GM23338 (cell line): ENCODE results near the gene SLC25A25. TPM values are rescaled to one million over a fixed set of nuclear protein-coding genes. Genes with fewer than 3 reads are reported as not detected.

Source experiments
- ATAC-seq: fragments of 200-7000 bp; cut with Tn5 transposase; 3 replicates; pipeline ENCODE4 v1.9.1; 2020
- DNase-seq: peaks from one replicate; pipeline ENCODE4 v3.0.0-alpha.2; 2015; ENCODE audit warnings: low spot score
- H2AFZ ChIP-seq: fragments of 200-600 bp; sonication (generic); 2 replicates; pipeline ENCODE4 v1.8.0; 2016; ENCODE audit warnings: antibody characterized with exemption, mild to moderate bottlenecking, moderate library complexity
- H3F3A ChIP-seq: fragments of 200-600 bp; sonication (generic); replicated peaks from 2 replicates; pipeline ENCODE4 v1.8.0; 2017; ENCODE audit warnings: antibody characterized with exemption, mixed run types, low read depth
- H3K27ac ChIP-seq: fragments of 200-600 bp; sonication (generic); 2 replicates; pipeline ENCODE4 v1.6.1; 2016; ENCODE audit warnings: low read depth
- H3K27me3 ChIP-seq: fragments of 200-600 bp; sonication (generic); 2 replicates; pipeline ENCODE4 v1.8.0; 2016; ENCODE audit warnings: mild to moderate bottlenecking, mixed run types, moderate library complexity; ENCODE audit not compliant: insufficient read depth
- H3K36me3 ChIP-seq: fragments of 200-600 bp; sonication (generic); 2 replicates; pipeline ENCODE4 v1.8.0; 2016; ENCODE audit warnings: mild to moderate bottlenecking; ENCODE audit not compliant: insufficient read depth
- H3K4me1 ChIP-seq: fragments of 200-600 bp; sonication (generic); 2 replicates; pipeline ENCODE4 v1.8.0; 2016; ENCODE audit warnings: mild to moderate bottlenecking, moderate library complexity; ENCODE audit not compliant: insufficient read depth
- H3K4me2 ChIP-seq: fragments of 200-600 bp; sonication (generic); 2 replicates; pipeline ENCODE4 v1.7.1; 2017; ENCODE audit warnings: mixed run types
- H3K4me3 ChIP-seq: fragments of 200-600 bp; sonication (generic); 2 replicates; pipeline ENCODE4 v1.6.1; 2016; ENCODE audit warnings: mixed run types
- H3K79me2 ChIP-seq: fragments of 200-600 bp; sonication (generic); replicated peaks from 2 replicates; pipeline ENCODE4 v1.8.0; 2017; ENCODE audit warnings: mild to moderate bottlenecking; ENCODE audit not compliant: insufficient read depth
- H3K9me2 ChIP-seq: fragments of 200-600 bp; sonication (generic); 2 replicates; pipeline ENCODE4 v1.8.0; 2017; ENCODE audit not compliant: insufficient read depth
- H4K20me1 ChIP-seq: fragments of 200-600 bp; sonication (generic); replicated peaks from 2 replicates; pipeline ENCODE4 v1.8.0; 2017; ENCODE audit warnings: mild to moderate bottlenecking; ENCODE audit not compliant: insufficient read depth
- H3K27ac Mint-ChIP-seq: 2 replicates; pipeline ENCODE4 v1.8.0; 2020; ENCODE audit warnings: inconsistent platforms, mild to moderate bottlenecking, moderate library complexity, mixed read lengths
- H3K27me3 Mint-ChIP-seq: 3 replicates; pipeline ENCODE4 v1.8.0; 2022; ENCODE audit warnings: low read depth, mild to moderate bottlenecking, moderate library complexity, mixed read lengths, inconsistent platforms; ENCODE audit not compliant: insufficient read depth, poor library complexity
- H3K36me3 Mint-ChIP-seq: 3 replicates; pipeline ENCODE4 v1.8.0; 2021; ENCODE audit warnings: low read depth, mild to moderate bottlenecking, inconsistent platforms, moderate library complexity, mixed read lengths
- H3K4me1 Mint-ChIP-seq: 3 replicates; pipeline ENCODE4 v1.8.0; 2020; ENCODE audit warnings: mild to moderate bottlenecking, inconsistent platforms, mixed read lengths
- H3K4me3 Mint-ChIP-seq: 3 replicates; pipeline ENCODE4 v1.8.0; 2021; ENCODE audit warnings: moderate library complexity, mild to moderate bottlenecking, inconsistent platforms, mixed read lengths
- H3K9me3 Mint-ChIP-seq: 3 replicates; pipeline ENCODE4 v1.8.0; 2020; ENCODE audit warnings: moderate library complexity, mild to moderate bottlenecking, inconsistent platforms, mixed read lengths
- CREB1 ChIP-seq: fragments of 250-450 bp; sonication (Bioruptor Pico); IDR thresholded peaks from 2 replicates; pipeline ENCODE4 v1.5.0; 2020; ENCODE audit warnings: low read depth, mild to moderate bottlenecking, moderate library complexity
- CTCF ChIP-seq, 2 experiments: fragments of 200-600 bp in 1 of 2; sonication (generic) in 1 of 2; conservative IDR thresholded peaks; 2 replicates each; pipeline versions ENCODE4 v1.5.1 to v1.6.1; 2016 to 2017; ENCODE audit warnings: antibody characterized with exemption in 2 of 2, low read depth in 2 of 2, mild to moderate bottlenecking in 2 of 2, moderate library complexity in 1 of 2
- ETS1 ChIP-seq: IDR thresholded peaks from 2 replicates; pipeline ENCODE4 v1.6.1; 2016; ENCODE audit warnings: antibody characterized with exemption
- EZH2 ChIP-seq: fragments of 200-600 bp; sonication (generic); IDR thresholded peaks from one replicate; pipeline ENCODE4 v1.8.0; 2017; ENCODE audit warnings: antibody characterized with exemption, mild to moderate bottlenecking, low read depth; ENCODE audit not compliant: unreplicated experiment
- EZH2phosphoT487 ChIP-seq: fragments of 200-600 bp; sonication (generic); IDR thresholded peaks from one replicate; pipeline ENCODE4 v1.8.1; 2018; ENCODE audit warnings: antibody characterized with exemption; ENCODE audit not compliant: unreplicated experiment
- JUNB ChIP-seq: IDR thresholded peaks from one replicate; pipeline ENCODE4 v1.6.1; 2016; ENCODE audit warnings: antibody characterized with exemption; ENCODE audit not compliant: unreplicated experiment
- NANOG ChIP-seq: IDR thresholded peaks from 2 replicates; pipeline ENCODE4 v1.6.1; 2016; ENCODE audit warnings: antibody characterized with exemption, borderline replicate concordance
- POLR2AphosphoS5 ChIP-seq: IDR thresholded peaks from 2 replicates; pipeline ENCODE4 v1.6.1; 2016; ENCODE audit warnings: antibody characterized with exemption, low read depth
- STAT1 ChIP-seq: IDR thresholded peaks from one replicate; pipeline ENCODE4 v1.6.1; 2016; ENCODE audit warnings: antibody characterized with exemption; ENCODE audit not compliant: unreplicated experiment
- ZNF114 ChIP-seq: fragments of 250-450 bp; sonication (Bioruptor Pico); IDR thresholded peaks from 2 replicates; pipeline ENCODE4 v1.5.0; 2020; ENCODE audit warnings: mild to moderate bottlenecking, moderate library complexity
- ZNF331 ChIP-seq: fragments of 250-450 bp; sonication (Bioruptor Pico); IDR thresholded peaks from 2 replicates; pipeline ENCODE4 v1.5.0; 2020; ENCODE audit warnings: low read depth, mild to moderate bottlenecking, moderate library complexity
- polyA plus RNA-seq: library from polyadenylated mRNA; unstranded; fragments of >200 nt; fragmentation: Nextera tagmentation; extraction: Ambion mirVana; gene quantifications from 2 replicates; pipeline ENCODE4 v1.2.1, GENCODE V29; 2016
- total RNA-seq: library from RNA; depleted of rRNA; stranded (reverse); fragments of >200 nt; shearing (Covaris generic); gene quantifications from 2 replicates; pipeline ENCODE4 v1.2.3, GENCODE V29; 2014
- TF ChIP-seq, protein P1 (sequence below): IDR thresholded peaks from one replicate; pipeline ENCODE4 v1.6.1; 2018; ENCODE audit warnings: antibody characterized with exemption; ENCODE audit not compliant: unreplicated experiment
- TF ChIP-seq, protein P2 (sequence below): fragments of 250-450 bp; sonication (Bioruptor Pico); IDR thresholded peaks from 2 replicates; pipeline ENCODE4 v1.5.0; 2020; ENCODE audit warnings: mild to moderate bottlenecking, moderate library complexity

The SLC25A25 gene
- total and polyA plus RNA-seq, 2 experiments from 2014 or later = 7.1 to 27.0 TPM

GRCh38 chr9:128114326-128115186 is 46.5 kb downstream of the SLC25A25 start:
- Histone ChIP-seq H3K27ac (no peak overlapping the region), H3K4me2 (no peak overlapping the region), H3K4me3 (no peak overlapping the region), H3K27me3 (no peaks in the 10 kb centered on the region), H3F3A (peaks cover 7% of the 10 kb centered on the region; the same call in 1 of the 2 replicates), H3K9me2 (no peaks in the 10 kb centered on the region), H3K36me3 (no peaks in the 10 kb centered on the region), H3K79me2 (no peaks in the 10 kb centered on the region), H3K4me1 (peaks cover 6% of the 10 kb centered on the region; the same call in 1 of the 2 replicates), H2AFZ (no peak overlapping the region), H4K20me1 (no peaks in the 10 kb centered on the region; the same call in 1 of the 2 replicates)
- no peak for TF ChIP-seq NANOG
- TF ChIP-seq EZH2phosphoT487 = no peak
- TF ChIP-seq JUNB = no peak
- TF ChIP-seq STAT1 = no peak
- no peak for TF ChIP-seq ZNF114
- TF ChIP-seq ZNF331 (CRISPR knock-in tag) = no peak
- TF ChIP-seq CTCF (conservative IDR thresholded peaks at IDR 0.05; ENCODE audit: low read depth in 2 of 2) = no peak
- TF ChIP-seq POLR2AphosphoS5 = no peak
- TF ChIP-seq, protein P1, sequence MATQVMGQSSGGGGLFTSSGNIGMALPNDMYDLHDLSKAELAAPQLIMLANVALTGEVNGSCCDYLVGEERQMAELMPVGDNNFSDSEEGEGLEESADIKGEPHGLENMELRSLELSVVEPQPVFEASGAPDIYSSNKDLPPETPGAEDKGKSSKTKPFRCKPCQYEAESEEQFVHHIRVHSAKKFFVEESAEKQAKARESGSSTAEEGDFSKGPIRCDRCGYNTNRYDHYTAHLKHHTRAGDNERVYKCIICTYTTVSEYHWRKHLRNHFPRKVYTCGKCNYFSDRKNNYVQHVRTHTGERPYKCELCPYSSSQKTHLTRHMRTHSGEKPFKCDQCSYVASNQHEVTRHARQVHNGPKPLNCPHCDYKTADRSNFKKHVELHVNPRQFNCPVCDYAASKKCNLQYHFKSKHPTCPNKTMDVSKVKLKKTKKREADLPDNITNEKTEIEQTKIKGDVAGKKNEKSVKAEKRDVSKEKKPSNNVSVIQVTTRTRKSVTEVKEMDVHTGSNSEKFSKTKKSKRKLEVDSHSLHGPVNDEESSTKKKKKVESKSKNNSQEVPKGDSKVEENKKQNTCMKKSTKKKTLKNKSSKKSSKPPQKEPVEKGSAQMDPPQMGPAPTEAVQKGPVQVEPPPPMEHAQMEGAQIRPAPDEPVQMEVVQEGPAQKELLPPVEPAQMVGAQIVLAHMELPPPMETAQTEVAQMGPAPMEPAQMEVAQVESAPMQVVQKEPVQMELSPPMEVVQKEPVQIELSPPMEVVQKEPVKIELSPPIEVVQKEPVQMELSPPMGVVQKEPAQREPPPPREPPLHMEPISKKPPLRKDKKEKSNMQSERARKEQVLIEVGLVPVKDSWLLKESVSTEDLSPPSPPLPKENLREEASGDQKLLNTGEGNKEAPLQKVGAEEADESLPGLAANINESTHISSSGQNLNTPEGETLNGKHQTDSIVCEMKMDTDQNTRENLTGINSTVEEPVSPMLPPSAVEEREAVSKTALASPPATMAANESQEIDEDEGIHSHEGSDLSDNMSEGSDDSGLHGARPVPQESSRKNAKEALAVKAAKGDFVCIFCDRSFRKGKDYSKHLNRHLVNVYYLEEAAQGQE = no peak
- no peak for TF ChIP-seq CREB1 (CRISPR knock-in tag)
- TF ChIP-seq ETS1 = no peak
- TF ChIP-seq, protein P2, sequence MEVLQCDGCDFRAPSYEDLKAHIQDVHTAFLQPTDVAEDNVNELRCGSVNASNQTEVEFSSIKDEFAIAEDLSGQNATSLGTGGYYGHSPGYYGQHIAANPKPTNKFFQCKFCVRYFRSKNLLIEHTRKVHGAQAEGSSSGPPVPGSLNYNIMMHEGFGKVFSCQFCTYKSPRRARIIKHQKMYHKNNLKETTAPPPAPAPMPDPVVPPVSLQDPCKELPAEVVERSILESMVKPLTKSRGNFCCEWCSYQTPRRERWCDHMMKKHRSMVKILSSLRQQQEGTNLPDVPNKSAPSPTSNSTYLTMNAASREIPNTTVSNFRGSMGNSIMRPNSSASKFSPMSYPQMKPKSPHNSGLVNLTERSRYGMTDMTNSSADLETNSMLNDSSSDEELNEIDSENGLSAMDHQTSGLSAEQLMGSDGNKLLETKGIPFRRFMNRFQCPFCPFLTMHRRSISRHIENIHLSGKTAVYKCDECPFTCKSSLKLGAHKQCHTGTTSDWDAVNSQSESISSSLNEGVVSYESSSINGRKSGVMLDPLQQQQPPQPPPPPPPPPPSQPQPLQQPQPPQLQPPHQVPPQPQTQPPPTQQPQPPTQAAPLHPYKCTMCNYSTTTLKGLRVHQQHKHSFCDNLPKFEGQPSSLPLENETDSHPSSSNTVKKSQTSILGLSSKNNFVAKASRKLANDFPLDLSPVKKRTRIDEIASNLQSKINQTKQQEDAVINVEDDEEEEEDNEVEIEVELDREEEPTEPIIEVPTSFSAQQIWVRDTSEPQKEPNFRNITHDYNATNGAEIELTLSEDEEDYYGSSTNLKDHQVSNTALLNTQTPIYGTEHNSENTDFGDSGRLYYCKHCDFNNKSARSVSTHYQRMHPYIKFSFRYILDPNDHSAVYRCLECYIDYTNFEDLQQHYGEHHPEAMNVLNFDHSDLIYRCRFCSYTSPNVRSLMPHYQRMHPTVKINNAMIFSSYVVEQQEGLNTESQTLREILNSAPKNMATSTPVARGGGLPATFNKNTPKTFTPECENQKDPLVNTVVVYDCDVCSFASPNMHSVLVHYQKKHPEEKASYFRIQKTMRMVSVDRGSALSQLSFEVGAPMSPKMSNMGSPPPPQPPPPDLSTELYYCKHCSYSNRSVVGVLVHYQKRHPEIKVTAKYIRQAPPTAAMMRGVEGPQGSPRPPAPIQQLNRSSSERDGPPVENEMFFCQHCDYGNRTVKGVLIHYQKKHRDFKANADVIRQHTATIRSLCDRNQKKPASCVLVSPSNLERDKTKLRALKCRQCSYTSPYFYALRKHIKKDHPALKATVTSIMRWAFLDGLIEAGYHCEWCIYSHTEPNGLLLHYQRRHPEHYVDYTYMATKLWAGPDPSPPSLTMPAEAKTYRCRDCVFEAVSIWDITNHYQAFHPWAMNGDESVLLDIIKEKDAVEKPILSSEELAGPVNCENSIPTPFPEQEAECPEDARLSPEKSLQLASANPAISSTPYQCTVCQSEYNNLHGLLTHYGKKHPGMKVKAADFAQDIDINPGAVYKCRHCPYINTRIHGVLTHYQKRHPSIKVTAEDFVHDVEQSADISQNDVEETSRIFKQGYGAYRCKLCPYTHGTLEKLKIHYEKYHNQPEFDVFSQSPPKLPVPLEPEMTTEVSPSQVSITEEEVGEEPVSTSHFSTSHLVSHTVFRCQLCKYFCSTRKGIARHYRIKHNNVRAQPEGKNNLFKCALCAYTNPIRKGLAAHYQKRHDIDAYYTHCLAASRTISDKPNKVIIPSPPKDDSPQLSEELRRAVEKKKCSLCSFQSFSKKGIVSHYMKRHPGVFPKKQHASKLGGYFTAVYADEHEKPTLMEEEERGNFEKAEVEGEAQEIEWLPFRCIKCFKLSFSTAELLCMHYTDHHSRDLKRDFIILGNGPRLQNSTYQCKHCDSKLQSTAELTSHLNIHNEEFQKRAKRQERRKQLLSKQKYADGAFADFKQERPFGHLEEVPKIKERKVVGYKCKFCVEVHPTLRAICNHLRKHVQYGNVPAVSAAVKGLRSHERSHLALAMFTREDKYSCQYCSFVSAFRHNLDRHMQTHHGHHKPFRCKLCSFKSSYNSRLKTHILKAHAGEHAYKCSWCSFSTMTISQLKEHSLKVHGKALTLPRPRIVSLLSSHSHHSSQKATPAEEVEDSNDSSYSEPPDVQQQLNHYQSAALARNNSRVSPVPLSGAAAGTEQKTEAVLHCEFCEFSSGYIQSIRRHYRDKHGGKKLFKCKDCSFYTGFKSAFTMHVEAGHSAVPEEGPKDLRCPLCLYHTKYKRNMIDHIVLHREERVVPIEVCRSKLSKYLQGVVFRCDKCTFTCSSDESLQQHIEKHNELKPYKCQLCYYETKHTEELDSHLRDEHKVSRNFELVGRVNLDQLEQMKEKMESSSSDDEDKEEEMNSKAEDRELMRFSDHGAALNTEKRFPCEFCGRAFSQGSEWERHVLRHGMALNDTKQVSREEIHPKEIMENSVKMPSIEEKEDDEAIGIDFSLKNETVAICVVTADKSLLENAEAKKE (CRISPR knock-in tag) = no peak
- TF ChIP-seq EZH2 = no peak
- Mint-ChIP-seq H3K4me3 (no peak overlapping the region), H3K27ac (no peak overlapping the region), H3K36me3 (peaks cover 18% of the 10 kb centered on the region), H3K9me3 (no peaks in the 10 kb centered on the region), H3K27me3 (peaks cover 10% of the 10 kb centered on the region), H3K4me1 (peaks cover 12% of the 10 kb centered on the region)
- DNase-seq = no peak
- no peak for ATAC-seq
